Stimulated activated CD8-positive, alpha-beta memory T cell treated with anti-CD3 and anti-CD28 coated beads, Interleukin-4, amount 100 ng/mL, for 4 hours (primary cell): ENCODE results near the gene SLC4A5.
"Not testable (repeated sequence)": the region's sequence is repeated elsewhere in the genome, so short reads cannot be mapped to it uniquely, and the experiment has no call there.

ENCODE experiments used
- DNase-seq, 2 donors: peaks; one replicate each; pipeline ENCODE4 v3.0.0-alpha.2; 2020; ENCODE audit warnings: low read depth in 2 of 2, low spot score in 1 of 2

SLC4A5 gene

GRCh38 chr2:74368499-74368898 is 25.3 kb upstream of the SLC4A5 start:
- no peak for DNase-seq

DNA sequence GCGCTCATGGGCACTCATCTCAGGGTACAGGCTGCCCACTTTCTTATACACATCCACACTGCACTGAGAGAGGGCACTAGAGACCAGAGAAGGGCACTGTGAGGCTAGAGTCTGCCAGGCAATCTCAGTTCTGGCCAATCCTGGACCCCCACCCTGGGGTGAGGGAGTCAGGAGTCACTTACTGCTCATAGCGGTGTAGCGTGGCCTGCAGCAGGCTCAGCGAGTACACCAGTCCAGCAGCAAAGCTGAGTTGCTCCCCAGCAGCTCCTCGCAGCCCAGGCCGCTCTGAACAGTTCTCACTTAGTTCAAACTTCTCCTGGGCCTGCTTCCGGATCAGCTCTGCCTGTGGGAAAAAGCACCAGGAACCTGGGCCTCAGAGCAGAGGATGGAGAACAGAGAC is 24.6 kb upstream of the SLC4A5 start:
- DNase-seq, result no peak

DNA sequence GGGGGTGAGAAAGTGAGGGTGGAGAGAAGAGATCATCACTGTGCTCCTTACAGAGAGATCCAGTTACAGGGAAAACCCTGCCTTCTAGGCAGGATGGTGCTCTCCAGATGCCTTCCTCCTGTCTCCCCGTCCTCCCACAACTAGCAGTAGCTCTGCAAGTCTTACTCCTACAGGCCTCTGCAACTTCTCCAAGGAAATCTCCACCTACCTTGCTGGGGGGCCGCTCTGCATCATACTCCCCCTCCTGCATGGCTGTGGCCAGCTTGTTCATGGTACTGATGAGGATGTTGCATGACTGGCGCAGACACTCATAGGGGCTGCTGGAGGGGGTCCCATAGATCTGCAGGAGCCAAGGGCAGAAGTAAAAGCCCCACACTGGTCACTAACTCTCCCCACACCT is 22.8 kb upstream of the SLC4A5 start:
- DNase-seq, result no peak

DNA sequence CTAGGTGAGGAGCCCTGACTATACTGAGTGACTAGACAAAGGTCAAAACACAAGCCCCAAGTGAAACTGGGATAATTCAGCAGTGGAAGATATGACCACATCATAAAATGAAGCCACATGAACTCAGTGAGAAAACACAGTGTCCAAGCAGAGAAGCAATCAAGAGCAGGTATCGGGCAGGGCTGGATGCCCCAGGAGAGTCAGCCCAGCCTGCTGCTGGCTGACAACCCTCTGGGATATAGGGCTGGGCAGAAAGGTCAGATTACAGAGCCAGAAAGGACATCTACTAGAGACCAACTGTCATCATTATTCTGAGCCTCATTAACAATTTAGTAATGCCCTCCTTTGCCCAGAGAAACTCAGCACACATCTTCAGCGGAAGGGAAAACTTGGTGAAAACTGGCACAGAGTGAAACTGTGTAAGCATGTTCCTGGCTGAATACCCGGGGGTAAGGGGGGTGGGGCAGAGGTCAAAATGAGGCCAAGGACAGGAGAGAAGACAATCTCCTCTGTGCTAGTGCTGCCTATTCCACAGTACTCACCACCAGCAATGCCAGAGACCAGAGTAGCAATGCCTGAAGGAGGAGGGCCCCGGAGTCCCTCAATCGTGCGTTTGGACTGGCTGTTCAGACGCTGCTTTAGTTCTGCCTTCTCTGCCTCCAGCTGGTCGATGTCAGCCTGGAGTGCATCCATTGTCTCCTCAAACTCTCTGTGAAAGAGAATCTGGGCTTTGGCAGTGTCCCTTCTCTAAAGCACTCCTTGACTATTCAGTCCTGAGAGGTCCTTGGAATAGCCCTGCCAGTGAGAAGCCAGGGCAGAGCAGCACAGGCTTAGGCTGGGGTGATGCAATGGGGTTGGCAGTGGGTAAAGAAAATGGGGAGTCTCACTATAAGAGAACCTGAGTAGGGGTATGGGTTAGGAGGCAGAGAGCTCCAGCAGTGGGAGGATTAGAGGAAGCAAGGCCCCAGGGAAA is 21.6 kb upstream of the SLC4A5 start:
- DNase-seq, result no peak

GRCh38 chr2:74361327-74361726 is 18.1 kb upstream of the SLC4A5 start:
- no peak for DNase-seq

DNA sequence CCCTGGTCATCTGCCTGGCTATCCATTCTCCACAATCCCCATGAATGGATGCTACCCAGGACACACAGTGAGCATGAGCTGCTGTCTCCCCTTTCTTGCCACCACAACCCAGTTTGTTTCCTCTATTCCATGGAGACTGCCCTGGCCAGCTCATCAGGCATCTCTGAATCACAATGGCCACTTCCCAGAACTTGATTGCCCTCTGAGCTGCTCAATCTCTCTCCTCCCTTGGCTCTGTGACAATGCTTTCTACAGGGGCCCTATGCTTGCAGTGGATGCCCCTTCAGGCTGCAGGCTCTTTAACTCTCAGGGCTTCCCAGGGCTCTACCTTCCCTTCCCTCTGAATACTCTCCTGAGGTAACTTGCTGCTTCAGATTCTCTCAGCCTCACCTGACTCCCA is 14.4 kb upstream of the SLC4A5 start:
- no peak for DNase-seq

DNA sequence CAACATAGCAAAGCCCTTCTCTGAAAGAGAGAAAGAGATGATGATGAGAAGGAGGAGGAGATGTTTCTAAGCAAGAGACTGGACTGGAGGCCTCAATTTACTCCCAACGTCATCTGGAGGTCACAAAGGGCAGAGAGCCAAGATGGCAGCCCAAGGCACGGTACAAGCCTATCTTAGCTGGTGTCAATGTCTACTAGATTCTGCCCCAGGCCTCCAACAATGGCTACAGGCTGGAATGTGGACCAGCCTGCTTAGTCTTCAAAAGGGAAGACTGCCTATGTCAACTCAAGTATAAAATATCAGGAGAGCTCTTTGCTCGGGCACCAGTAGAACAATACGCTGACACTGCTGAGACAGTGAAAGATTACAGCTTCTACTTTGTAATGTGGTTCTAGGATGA is 6.7 kb upstream of the SLC4A5 start:
- DNase-seq, result no peak

GRCh38 chr2:74347742-74348141 is 4.5 kb upstream of the SLC4A5 start:
- DNase-seq, result no peak

- DNase-seq, result no peak
These were observed 4.1 kb upstream of the SLC4A5 start for GRCh38 chr2:74347303-74347702.

- no peak for DNase-seq
These were observed 2.2 kb upstream of the SLC4A5 start for GRCh38 chr2:74345272-74345943.

- not testable (repeated sequence) for DNase-seq
These were observed 7.0 kb downstream of the SLC4A5 start for GRCh38 chr2:74336227-74336626.

DNA sequence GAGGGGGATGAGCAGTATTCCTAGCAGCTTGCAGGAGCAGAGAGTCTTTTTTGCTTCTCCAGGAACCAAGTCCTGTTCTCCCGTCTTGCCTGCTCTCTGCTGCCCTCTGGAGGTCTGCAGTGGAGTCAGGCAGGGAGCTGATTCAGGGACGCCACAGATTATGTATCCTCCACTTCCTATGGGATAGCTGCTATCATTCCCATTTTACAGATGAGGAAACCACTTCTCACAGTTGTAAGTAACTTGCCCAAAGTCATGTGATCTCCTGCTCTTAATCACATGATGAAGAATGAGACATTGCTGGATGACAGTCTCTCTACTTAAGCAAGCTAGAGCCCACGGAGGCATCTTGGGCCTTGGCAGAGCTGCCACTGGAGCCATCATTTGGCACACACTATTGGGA is 8.3 kb downstream of the SLC4A5 start:
- DNase-seq, result peak; percentile 31 to 60

- DNase-seq, result no peak
These were observed 9.2 kb downstream of the SLC4A5 start for GRCh38 chr2:74333896-74334586.

- DNase-seq, result no peak
These were observed 10.0 kb downstream of the SLC4A5 start for GRCh38 chr2:74333175-74333574.

DNA sequence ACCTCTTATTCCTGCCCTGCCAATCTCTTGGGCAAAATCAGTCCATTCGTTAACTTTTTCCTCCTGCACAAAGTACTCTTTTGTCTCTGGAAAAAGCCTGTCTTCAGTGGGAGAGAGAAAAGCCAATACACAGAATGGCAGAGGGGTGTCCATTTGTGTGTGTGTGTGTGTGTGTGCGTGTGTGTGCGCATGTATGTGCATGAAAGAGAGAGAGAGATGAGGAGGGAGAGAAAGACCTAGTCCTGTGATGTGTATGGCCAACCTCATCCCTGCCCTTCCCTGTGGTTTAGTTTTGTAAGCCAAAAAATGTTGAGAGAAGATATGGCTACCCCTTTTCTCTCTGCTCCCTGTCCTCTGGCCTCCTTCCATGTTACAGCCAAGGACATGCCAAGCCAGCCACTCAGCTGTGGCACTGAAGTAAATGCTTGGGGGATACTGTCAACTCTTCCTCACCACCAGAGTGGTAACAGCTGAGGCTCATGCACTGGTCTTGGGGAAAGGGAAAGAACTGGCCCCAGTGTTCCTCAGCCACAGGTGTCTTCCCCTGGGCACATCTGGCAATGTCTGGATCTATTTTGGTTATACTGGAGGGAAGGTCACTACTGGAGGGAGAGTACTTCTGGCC is 10.6 kb downstream of the SLC4A5 start:
- no peak for DNase-seq

- DNase-seq, result no peak
These were observed 14.6 kb downstream of the SLC4A5 start for GRCh38 chr2:74328573-74328972.

DNA sequence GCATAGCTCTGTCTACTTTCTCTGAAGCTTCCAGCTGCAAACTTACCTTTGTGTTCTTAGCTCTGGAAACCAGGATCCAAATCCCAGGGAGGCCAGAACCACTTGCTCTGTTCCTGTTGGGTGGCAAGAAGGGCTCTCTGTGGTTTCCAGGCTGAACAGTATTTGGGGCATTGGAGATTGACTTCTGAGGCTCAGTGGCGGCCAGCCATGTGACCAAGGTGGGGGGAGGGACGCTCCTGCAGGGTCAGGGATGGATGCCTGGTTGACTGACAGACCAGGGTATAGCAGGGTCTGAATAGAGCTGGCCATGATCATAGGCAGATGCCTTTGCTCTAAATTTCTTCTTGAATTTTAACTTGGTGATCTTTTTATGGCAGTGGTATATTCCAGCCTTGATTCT is 15.1 kb downstream of the SLC4A5 start:
- no peak for DNase-seq

DNA sequence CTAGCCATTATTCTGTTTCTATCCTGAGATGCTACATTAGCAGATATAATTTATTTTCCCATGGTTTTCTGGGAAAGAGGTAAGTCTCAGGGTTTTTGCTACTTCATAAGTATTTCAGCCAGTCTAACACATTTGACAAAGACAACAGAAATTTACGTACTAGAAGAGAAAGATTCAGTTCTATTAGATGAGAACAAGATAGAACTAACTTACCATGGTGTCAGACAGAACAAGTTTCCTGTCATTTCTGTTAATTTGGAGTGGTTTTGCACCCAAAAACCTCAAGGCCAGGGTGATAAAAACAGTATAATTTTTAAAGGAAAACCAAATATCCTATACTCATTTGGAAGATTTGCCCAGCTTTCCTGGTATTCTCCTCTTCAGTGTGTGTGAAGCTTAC is 15.6 kb downstream of the SLC4A5 start:
- no peak for DNase-seq

DNA sequence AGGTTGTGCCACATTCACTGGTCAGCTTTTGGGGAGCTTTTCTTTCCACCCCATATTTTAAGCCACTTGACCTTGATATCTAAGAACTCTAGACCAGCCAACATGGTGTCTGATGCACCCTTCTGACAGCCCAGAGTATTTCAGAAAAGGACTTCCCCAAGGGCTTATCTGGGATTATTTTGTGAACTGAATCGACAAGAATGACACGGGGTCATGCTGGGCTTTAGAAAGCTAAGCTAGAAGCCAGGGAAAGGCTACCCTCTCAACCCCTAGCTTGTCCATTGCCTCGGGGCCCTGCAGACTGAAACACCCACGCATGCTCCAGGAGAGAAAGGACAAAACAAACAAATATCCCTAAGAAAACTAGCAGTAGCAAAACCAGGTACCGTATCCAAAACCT is 16.0 kb downstream of the SLC4A5 start:
- no peak for DNase-seq

- DNase-seq, result no peak
These were observed 17.4 kb downstream of the SLC4A5 start for GRCh38 chr2:74325815-74326214.

DNA sequence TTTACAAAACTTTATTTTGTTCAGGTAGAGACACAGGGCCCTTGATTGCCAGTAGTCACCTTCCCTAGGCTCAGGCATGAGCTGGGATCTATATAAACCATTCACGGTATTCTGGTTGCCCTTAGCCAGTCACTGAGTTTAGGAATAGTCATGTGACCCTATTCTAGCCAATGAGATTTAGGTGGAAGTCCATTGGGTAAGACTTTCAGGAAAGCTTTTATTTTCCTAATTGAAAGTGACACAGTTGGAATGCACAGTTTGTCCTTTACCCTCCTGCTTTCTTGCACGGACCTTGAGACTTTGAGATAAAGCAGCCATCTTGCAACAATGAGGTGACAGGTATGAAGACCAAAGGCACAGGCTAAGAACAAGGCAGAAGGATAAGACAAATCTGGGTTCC is 21.5 kb downstream of the SLC4A5 start:
- no peak for DNase-seq
